A204.1 (cell line): ENCODE results near the gene C1orf226.

Experiments
- FAIRE-seq: peaks from 2 replicates; lab custom pipeline; 2012; peaks lifted over from hg19 to GRCh38; lab: Jason Lieb, UNC

The C1orf226 gene

DNA sequence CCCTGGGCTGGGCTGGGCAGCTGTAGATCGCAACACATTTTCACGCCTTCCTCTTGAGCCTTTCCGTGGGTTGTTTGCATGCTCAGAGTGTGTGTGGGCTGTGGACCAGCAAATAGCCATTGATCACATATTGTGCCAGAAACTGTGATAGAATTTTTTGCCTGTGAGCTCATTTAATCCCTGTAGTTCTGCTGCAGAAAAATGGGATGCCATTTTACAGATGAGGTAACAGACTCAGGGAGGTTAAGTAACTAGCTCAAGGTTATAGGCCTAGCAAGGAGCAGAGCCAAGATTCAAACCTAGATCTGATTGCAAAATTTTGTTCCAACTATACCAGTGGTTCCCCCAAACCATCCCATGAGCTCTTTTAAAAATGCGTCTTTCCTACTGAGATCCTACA is 15.4 kb upstream of the C1orf226 start:
- FAIRE-seq, result no peak

- FAIRE-seq, result no peak
Measured at GRCh38 chr1:162366671-162367070, 14.9 kb upstream of the C1orf226 start.

DNA sequence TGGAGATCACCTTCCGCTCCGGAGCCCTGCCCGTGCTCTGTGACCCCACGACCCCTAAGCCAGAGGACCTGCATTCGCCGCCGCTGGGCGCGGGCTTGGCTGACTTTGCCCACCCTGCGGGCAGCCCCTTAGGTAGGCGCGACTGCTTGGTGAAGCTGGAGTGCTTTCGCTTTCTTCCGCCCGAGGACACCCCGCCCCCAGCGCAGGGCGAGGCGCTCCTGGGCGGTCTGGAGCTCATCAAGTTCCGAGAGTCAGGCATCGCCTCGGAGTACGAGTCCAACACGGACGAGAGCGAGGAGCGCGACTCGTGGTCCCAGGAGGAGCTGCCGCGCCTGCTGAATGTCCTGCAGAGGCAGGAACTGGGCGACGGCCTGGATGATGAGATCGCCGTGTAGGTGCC is 14.5 kb upstream of the C1orf226 start:
- FAIRE-seq, result no peak

DNA sequence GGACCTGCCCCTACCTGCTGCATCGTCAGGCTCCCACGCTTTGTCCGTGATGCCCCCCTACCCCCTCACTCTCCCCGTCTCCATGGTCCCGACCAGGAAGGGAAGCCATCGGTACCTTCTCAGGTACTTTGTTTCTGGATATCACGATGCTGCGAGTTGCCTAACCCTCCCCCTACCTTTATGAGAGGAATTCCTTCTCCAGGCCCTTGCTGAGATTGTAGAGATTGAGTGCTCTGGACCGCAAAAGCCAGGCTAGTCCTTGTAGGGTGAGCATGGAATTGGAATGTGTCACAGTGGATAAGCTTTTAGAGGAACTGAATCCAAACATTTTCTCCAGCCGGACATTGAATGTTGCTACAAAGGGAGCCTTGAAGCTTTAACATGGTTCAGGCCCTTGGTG is 13.8 kb upstream of the C1orf226 start:
- no peak for FAIRE-seq

DNA sequence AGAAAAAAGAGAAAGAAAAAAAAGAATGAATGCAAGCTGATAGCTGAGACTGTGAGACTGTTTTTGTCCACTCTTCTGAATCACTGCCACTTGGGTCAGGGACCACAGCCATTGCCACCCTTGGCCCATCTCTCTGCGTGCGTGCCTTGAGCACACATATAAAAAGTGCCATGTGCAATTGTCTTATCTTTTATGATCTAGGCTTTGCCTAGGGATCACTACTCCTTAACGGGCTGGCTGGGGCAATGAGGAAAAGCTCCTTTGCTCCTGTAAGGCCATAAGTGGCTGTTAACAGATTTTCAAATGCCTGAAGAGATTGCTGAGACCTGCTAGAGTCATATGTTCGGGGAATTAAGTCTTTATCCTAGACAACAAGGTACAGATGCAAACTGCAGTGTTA is 13.1 kb upstream of the C1orf226 start:
- no peak for FAIRE-seq

GRCh38 chr1:162369571-162369970 is 12.0 kb upstream of the C1orf226 start:
- FAIRE-seq, result no peak

DNA sequence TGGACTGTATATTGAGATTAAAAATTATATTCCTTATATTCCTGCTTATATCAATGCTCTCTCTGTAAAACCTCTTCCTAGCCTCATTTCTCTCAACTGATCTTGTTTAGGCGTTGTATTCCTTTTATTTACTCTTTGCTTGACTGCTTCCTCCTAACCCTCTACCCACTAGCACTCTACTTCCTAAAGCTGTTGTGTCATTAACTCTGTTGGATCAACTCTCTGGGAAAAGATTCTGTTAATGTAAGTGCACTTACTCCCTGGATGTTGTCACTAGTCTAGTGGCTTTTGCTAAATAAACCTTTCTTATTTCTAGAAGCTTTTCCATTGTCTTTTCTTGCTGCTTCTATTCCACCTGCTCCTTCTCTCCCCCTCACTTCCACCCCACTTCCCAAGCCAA is 11.4 kb upstream of the C1orf226 start:
- FAIRE-seq, result no peak

DNA sequence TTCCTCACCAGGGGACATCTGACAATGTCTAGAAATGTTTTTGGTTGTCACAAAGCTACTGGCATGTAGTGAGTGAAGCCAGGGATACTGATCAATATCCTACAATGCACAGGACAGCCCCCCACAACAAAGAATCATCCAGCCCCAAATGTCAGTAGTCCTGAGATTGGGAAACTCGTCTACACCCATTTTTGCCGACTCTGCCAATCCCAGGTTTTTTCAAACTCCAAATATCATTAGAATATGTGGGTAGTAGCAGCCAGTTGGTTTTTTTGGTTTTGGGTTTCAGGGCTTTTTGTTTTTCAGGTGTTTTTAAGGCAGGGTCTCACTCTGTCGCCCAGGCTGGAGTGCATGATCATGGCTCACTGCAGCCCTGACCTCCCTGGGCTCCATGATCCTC is 10.8 kb upstream of the C1orf226 start:
- no peak for FAIRE-seq

DNA sequence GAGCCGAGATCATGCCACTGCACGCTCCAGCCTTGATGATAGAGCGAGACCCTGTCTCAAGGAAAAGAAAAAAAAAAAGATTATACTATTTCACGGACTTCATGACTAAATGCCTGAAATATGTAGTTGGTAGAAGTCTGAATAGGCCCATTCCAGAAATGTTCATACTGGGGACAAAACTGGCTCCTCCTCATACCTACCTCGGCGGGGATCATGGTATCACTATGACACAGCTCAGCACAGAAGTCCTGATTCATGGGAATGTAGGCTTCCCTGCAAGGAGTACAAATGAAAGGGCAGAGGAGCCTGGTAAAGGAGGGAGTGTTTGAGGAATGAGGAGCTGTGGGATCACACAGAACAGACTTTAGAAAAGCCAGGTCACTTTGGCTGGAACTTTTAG is 9.9 kb upstream of the C1orf226 start:
- FAIRE-seq, result no peak

DNA sequence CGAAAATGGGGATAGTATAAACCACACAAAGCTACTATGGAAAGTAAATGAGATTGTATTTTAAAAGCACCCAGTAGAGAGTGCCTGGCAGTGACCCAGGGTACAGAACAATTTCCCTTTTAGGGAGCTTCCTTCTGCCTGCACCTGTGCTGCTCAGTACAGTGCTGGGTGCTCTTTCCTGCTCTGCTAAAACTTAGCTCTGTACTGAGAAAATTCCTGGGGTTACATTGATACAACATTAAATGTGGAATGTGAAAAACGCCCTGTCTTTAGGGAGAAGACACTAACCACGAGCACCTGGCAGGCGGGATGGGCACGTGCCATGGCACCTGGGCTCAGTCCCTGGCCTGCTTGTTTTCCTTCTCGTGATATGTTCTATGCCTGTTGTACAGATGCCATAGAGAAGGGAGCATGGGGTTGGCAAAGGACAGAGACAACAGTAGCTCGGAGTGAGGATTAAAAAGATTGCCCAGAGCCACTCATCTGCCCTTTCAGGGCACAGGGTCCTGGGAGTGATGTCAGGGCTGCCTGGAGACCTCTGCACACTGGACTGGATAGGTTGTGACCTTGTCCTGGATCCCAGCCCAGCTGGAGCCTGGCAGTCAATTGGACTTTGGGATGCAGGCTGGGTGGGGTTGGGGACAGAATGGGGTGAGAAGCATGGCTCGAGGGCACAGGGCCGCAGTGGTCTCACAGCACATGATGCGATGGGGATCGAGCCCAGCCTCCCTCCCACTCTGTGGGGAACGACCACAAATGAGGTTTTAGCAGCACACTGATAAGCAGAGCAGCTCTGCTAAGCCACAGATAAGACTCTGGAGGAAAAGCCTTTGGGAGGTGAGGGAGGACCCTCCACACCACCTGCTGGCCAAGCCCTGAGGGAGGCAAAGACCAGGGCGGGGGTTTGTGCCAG is 9.1 kb upstream of the C1orf226 start:
- no peak for FAIRE-seq

DNA sequence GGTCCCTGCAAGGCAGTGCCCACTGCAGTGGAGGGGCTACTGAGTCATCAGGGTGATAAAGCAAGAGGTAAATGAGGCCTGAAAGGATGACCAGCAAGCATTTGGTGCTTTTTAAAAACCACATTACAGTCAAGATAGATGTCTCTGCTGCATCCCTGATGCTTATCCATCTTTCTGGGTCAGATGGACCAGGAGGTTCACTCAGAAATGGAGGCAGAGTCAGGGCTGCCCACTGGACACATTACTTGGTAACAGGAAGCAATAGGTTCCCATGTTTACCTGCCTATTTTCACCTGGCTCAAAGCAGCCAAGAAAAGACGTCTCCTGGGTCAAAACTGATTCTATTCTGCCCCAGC is 8.5 kb upstream of the C1orf226 start:
- FAIRE-seq, result no peak

DNA sequence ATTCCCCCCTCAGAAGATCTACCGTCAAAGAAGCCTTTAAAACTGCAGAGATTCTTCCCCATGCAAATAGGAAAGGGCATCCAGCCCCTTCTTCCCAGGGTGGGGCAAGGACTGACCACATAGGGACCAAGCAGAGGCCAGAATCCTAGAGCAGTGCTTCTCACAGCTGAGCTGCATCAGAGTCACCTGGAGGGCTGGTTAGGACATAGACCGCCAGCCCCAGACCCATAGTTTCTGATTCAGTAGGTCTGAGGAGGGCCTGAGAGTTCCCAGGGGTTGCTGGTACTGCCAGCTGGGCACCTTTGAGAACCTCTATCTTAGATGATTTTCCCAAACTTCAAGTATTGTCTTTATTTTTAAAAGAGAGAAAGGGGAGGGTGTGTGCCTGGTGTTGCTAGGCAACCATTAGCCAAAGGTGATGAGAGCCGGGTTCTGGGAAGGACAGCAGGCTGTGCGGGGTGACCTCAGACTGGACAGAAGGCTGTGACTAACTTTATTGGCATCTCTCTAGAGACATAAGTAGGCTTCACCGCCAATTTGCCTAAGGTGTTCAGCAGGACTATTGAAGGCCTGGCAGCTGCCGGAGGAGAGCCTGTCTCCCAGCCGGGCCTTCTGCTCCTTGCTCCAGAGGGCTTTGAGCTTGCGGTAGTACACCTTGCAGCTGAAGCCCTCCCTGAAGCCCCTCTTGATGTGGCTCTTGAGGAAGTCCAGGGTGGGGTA is 7.8 kb upstream of the C1orf226 start:
- FAIRE-seq, result no peak

GRCh38 chr1:162374406-162374805 is 7.1 kb upstream of the C1orf226 start:
- no peak for FAIRE-seq

DNA sequence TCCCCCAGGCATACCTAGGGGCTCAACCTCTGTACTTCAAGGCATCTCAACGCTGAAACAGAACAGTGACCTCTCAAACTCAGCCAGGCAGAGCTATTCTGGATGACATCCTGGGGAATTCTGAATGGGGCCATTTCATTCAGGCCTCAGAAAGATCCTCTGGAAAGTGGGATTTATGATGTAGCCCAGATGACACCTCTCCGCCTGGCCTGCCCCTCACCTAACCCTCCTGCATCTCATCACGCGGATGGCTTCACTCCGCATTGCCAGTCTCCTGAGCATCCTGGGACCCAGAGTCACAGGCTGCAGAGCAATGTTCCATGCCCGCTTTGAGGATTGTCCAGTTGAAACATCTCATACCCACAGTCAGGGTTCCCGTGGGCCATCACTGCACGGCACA is 6.1 kb upstream of the C1orf226 start:
- no peak for FAIRE-seq

GRCh38 chr1:162376691-162377090 is 4.8 kb upstream of the C1orf226 start, which contains the start of gene SPATA46:
Gene SPATA46 (minus strand): TSS chr1:162376854. CDS start chr1:162376790, 64 bp downstream.
- no peak for FAIRE-seq

- FAIRE-seq, result no peak
Measured at GRCh38 chr1:162380061-162380846, 1.3 kb upstream of the C1orf226 start.

DNA sequence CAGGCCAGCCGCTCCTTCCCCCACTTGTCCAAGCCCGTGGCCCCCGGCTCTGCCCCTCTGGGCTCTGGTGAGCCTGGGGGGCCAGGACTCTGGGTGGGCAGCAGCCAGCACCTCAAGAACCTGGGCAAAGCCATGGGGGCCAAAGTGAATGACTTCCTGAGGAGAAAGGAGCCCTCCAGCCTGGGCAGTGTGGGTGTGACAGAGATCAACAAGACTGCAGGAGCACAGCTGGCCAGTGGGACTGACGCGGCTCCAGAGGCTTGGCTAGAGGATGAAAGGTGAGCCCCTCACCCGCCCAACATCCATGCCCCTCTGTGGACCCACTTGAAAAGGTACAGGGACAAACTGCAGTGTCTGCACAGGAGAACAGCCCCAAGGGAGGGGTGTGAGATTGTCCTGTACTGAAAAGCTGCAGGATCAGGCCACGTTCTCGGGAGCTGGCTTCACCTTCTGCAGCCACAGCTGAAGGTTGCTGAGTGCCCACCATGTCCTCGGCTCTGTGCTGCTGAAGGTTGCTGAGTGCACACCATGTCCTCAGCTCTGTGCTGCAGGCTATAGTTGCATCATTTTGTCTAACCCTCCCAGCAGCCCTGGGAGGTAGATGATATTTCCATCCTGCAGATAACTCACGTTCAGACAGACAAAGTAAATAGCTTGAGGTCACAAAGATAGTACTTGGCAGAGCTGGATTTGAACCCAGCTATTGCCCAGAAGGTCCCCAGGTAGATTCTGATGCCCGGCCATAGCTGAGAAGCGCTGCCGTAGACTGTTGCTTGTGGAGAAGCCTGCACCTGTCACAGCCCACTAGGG is 618 bp downstream of the C1orf226 start:
- FAIRE-seq, result no peak

- no peak for FAIRE-seq
Measured at GRCh38 chr1:162383091-162383490, 1.6 kb downstream of the C1orf226 start.

- FAIRE-seq, result no peak
Measured at GRCh38 chr1:162383516-162383915, 2.0 kb downstream of the C1orf226 start.

DNA sequence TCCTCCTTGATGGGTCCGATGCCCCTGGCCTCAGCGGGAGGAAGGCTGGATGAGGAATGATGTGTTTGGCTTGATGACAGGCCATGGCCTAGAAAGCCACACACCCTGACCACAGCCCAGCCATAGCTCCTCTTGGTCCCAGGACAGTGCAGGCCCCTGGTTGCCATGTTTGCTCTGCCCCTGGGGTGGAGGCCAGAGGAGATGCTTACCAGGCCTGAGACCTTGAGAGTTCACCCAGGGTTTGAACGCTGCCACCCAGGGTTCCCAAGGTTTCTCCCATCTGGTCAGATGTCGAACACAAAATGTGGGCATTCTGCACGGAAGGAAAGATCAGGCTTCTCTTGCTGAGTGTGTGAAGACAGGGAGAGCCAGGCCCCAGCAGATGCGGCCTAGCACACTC is 2.6 kb downstream of the C1orf226 start:
- no peak for FAIRE-seq

GRCh38 chr1:162384601-162385279 is 3.2 kb downstream of the C1orf226 start:
- FAIRE-seq, result no peak

GRCh38 chr1:162385280-162385623 is 3.7 kb downstream of the C1orf226 start:
- FAIRE-seq, result no peak
